ENCODE measurements around the gene UFSP2.
"Not testable (repeated sequence)": the region's sequence is repeated elsewhere in the genome, so short reads cannot be mapped to it uniquely, and the experiment has no call there.

Gene UFSP2

GRCh38 chr4:185382754-185383153 lies 43.0 kb downstream of the UFSP2 start:
- no peak for DNase-seq (ENCODE audit: low read depth)

- DNase-seq (ENCODE audit: low read depth), result no peak
Measured at GRCh38 chr4:185381288-185382196, 44.2 kb downstream of the UFSP2 start.

- DNase-seq (ENCODE audit: low read depth), result no peak
Measured at GRCh38 chr4:185380320-185380719, 45.4 kb downstream of the UFSP2 start.

GRCh38 chr4:185379326-185380295 lies 46.2 kb downstream of the UFSP2 start:
- DNase-seq (ENCODE audit: low read depth), result no peak

- no peak for DNase-seq (ENCODE audit: low read depth)
Measured at GRCh38 chr4:185378264-185378663, 47.5 kb downstream of the UFSP2 start.

- DNase-seq (ENCODE audit: low read depth), result no peak
Measured at GRCh38 chr4:185374573-185374972, 51.2 kb downstream of the UFSP2 start.

- DNase-seq (ENCODE audit: low read depth), result no peak
Measured at GRCh38 chr4:185374027-185374426, 51.7 kb downstream of the UFSP2 start.

GRCh38 chr4:185371702-185372101 lies 54.1 kb downstream of the UFSP2 start:
- no peak for DNase-seq (ENCODE audit: low read depth)

- DNase-seq (ENCODE audit: low read depth), result no peak
Measured at GRCh38 chr4:185370268-185370949, 55.4 kb downstream of the UFSP2 start.

- no peak for DNase-seq (ENCODE audit: low read depth)
Measured at GRCh38 chr4:185369731-185370130, 56.0 kb downstream of the UFSP2 start.

- DNase-seq (ENCODE audit: low read depth), result no peak
Measured at GRCh38 chr4:185364886-185365285, 60.9 kb downstream of the UFSP2 start.

- DNase-seq (ENCODE audit: low read depth), result no peak
Measured at GRCh38 chr4:185363251-185363650, 62.5 kb downstream of the UFSP2 start.

GRCh38 chr4:185362570-185362969 lies 63.2 kb downstream of the UFSP2 start:
- DNase-seq (ENCODE audit: low read depth), result not testable (repeated sequence)

GRCh38 chr4:185361872-185362271 lies 63.9 kb downstream of the UFSP2 start:
- DNase-seq (ENCODE audit: low read depth), result no peak

- DNase-seq (ENCODE audit: low read depth), result no peak
Measured at GRCh38 chr4:185359767-185360446, 65.9 kb downstream of the UFSP2 start.

GRCh38 chr4:185358959-185359358 lies 66.8 kb downstream of the UFSP2 start:
- DNase-seq (ENCODE audit: low read depth), result no peak

GRCh38 chr4:185358514-185358913 lies 67.2 kb downstream of the UFSP2 start:
- no peak for DNase-seq (ENCODE audit: low read depth)

GRCh38 chr4:185357733-185358440 lies 67.9 kb downstream of the UFSP2 start:
- DNase-seq (ENCODE audit: low read depth), result no peak

- DNase-seq (ENCODE audit: low read depth), result no peak
Measured at GRCh38 chr4:185357211-185357610, 68.6 kb downstream of the UFSP2 start.

GRCh38 chr4:185352741-185353140 lies 73.0 kb downstream of the UFSP2 start:
- no peak for DNase-seq (ENCODE audit: low read depth)

- DNase-seq (ENCODE audit: low read depth), result no peak
Measured at GRCh38 chr4:185352202-185352601, 73.6 kb downstream of the UFSP2 start.

All from stimulated activated CD8-positive, alpha-beta memory T cell treated with anti-CD3 and anti-CD28 coated beads, Interleukin-4, amount 100 ng/mL, for 24 hours (primary cell).